A549 (cell line): Measurements from ENCODE around the gene PRKRA.

ENCODE experiments used
- CHD4 ChIP-seq: fragments of 200-600 bp; sonication (generic); IDR thresholded peaks from 2 replicates; pipeline ENCODE4 v1.6.1; 2016; ENCODE audit warnings: antibody characterized with exemption, mild to moderate bottlenecking, borderline replicate concordance
- CTCF ChIP-seq: fragments of >200 bp; sonication (Bioruptor Twin); formaldehyde crosslinking; IDR thresholded peaks from 3 replicates; pipeline ENCODE4 v1.5.1; 2016
- PBX3 ChIP-seq: IDR thresholded peaks from 2 replicates; pipeline ENCODE4 v1.6.1; 2012
- PHF8 ChIP-seq: fragments of 200-600 bp; sonication (generic); IDR thresholded peaks from 2 replicates; pipeline ENCODE4 v1.6.1; 2016; ENCODE audit warnings: low read depth, mild to moderate bottlenecking, antibody characterized with exemption, moderate library complexity, borderline replicate concordance
- TF ChIP-seq, protein P1 (sequence below): fragments of 250-450 bp; sonication (Bioruptor Pico); IDR thresholded peaks from 2 replicates; pipeline ENCODE4 v1.5.0; 2021; ENCODE audit warnings: mild to moderate bottlenecking, moderate library complexity, borderline replicate concordance
- TF ChIP-seq, protein P2 (sequence below): fragments of 450-650 bp; IDR thresholded peaks from 2 replicates; pipeline ENCODE4 v1.6.1; 2014; ENCODE audit warnings: antibody characterized with exemption

GRCh38 chr2:178498137-178498536 is 47.2 kb upstream of the PRKRA start:
- TF ChIP-seq CHD4 (no peak), PHF8 (no peak), PBX3 (no peak), CTCF (no peak)
- TF ChIP-seq, protein P1, sequence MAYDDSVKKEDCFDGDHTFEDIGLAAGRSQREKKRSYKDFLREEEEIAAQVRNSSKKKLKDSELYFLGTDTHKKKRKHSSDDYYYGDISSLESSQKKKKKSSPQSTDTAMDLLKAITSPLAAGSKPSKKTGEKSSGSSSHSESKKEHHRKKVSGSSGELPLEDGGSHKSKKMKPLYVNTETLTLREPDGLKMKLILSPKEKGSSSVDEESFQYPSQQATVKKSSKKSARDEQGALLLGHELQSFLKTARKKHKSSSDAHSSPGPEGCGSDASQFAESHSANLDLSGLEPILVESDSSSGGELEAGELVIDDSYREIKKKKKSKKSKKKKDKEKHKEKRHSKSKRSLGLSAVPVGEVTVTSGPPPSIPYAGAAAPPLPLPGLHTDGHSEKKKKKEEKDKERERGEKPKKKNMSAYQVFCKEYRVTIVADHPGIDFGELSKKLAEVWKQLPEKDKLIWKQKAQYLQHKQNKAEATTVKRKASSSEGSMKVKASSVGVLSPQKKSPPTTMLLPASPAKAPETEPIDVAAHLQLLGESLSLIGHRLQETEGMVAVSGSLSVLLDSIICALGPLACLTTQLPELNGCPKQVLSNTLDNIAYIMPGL: no peak
- TF ChIP-seq, protein P2, sequence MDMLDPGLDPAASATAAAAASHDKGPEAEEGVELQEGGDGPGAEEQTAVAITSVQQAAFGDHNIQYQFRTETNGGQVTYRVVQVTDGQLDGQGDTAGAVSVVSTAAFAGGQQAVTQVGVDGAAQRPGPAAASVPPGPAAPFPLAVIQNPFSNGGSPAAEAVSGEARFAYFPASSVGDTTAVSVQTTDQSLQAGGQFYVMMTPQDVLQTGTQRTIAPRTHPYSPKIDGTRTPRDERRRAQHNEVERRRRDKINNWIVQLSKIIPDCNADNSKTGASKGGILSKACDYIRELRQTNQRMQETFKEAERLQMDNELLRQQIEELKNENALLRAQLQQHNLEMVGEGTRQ: no peak
